ENCODE results near the gene PRKCB. TPM values are rescaled to one million over a fixed set of nuclear protein-coding genes. Genes with fewer than 3 reads are reported as not detected.

The PRKCB gene
- total RNA-seq, 1 experiment from 2014 or later, result 0.89 TPM

GRCh38 chr16:24002619-24003018 is 166.8 kb downstream of the PRKCB start (continued):
- TF ChIP-seq TCF7L2 (IDR thresholded peaks at IDR 0.05; ENCODE audit: borderline replicate concordance, extremely low read depth, insufficient read depth, insufficient read length), result no peak
- TF ChIP-seq ZNF274 (IDR thresholded peaks at IDR 0.05; ENCODE audit: low read depth, low read length), result no peak
- no peak for TF ChIP-seq SRF (IDR thresholded peaks at IDR 0.05; ENCODE audit: low read depth)
- TF ChIP-seq CBX3 (IDR thresholded peaks at IDR 0.05; ENCODE audit: low read depth), result no peak
- TF ChIP-seq ZBTB33 (IDR thresholded peaks at IDR 0.05; ENCODE audit: extremely low read depth, insufficient replicate concordance, low read length), result no peak
- TF ChIP-seq SP1 (IDR thresholded peaks at IDR 0.05; ENCODE audit: low read depth), result no peak
- no peak for TF ChIP-seq JUND (IDR thresholded peaks at IDR 0.05)
- no peak for TF ChIP-seq MAX (IDR thresholded peaks at IDR 0.05)
- no peak for TF ChIP-seq SIN3A (IDR thresholded peaks at IDR 0.05; ENCODE audit: low read depth)
- no peak for TF ChIP-seq RAD21 (IDR thresholded peaks at IDR 0.05; ENCODE audit: low read depth)
- no peak for TF ChIP-seq POLR2AphosphoS5 (IDR thresholded peaks at IDR 0.05; ENCODE audit: low read depth, low read length)
- TF ChIP-seq EGR1 (IDR thresholded peaks at IDR 0.05; ENCODE audit: low read depth), result no peak

- Histone ChIP-seq H3K4me2 (ENCODE audit: low read length) (no peak overlapping the region), H3K4me1 (ENCODE audit: control insufficient read depth in 1 of 2, insufficient read depth in 2 of 2, low read length in 2 of 2) (no peaks in the 10 kb centered on the region), H4K20me1 (ENCODE audit: insufficient read depth) (no peaks in the 10 kb centered on the region), H3K79me2 (ENCODE audit: insufficient read depth, low read length) (no peaks in the 10 kb centered on the region), H3K9ac (ENCODE audit: low read length) (no peak overlapping the region), H3K9me3 (ENCODE audit: control insufficient read depth in 1 of 2, insufficient read depth in 1 of 2, low read depth in 1 of 2, low read length in 2 of 2) (no peaks in the 10 kb centered on the region), H3K9me2 (ENCODE audit: insufficient read depth) (no peaks in the 10 kb centered on the region), H3K4me3 (replicated peaks in 1 of 2; ENCODE audit: low read depth in 1 of 2, low read length in 2 of 2) (no peak overlapping the region), H3K36me3 (ENCODE audit: control insufficient read depth in 1 of 2, insufficient read depth in 2 of 2, low read length in 2 of 2) (no peaks in the 10 kb centered on the region), H3K27ac (ENCODE audit: low read depth, low read length) (no peak overlapping the region), H2AFZ (ENCODE audit: low read depth, low read length, poor library complexity, severe bottlenecking) (no peak overlapping the region), H3K27me3 (ENCODE audit: insufficient read depth, low read length) (peaks cover 40% of the 10 kb centered on the region)
- DNase-seq (ENCODE audit: low read depth, low spot score), result no peak
- ChIA-PET CTCF (interaction anchor here (0.6 to 1.8 kb wide), 2 partner anchors 10 to 467 kb away, joined by 3 to 5 read pairs; no protein-coding TSS in a partner anchor), RAD21 (ENCODE audit: low non-redundant PET in 1 of 2, low total read pairs in 2 of 2, uncharacterized antibody in 2 of 2, unreplicated experiment in 2 of 2) (no interaction called here), POLR2A (no interaction called here)
- ATAC-seq, result no peak
- intact Hi-C loops (cut with micrococcal nuclease), result no loop called here
- no TSS peak for BruUV-seq (replicated peaks)
- TF ChIP-seq CTCF (IDR thresholded peaks at IDR 0.05 in 2 of 3, conservative IDR thresholded peaks at IDR 0.05 in 1 of 3; ENCODE audit: borderline replicate concordance in 1 of 3, insufficient read depth in 1 of 3, low read depth in 2 of 3, low read length in 2 of 3) (no peak), ZBTB33 (IDR thresholded peaks at IDR 0.05; ENCODE audit: extremely low read depth, insufficient replicate concordance, low read length) (no peak), ELF1 (IDR thresholded peaks at IDR 0.05; ENCODE audit: borderline replicate concordance, low read depth) (no peak), POLR2AphosphoS5 (IDR thresholded peaks at IDR 0.05; ENCODE audit: low read depth, low read length) (no peak), ZFX (IDR thresholded peaks at IDR 0.05) (no peak), EZH2phosphoT487 (IDR thresholded peaks at IDR 0.05; ENCODE audit: borderline replicate concordance) (no peak), ATF3 (IDR thresholded peaks at IDR 0.05) (no peak), SIN3A (IDR thresholded peaks at IDR 0.05; ENCODE audit: low read depth) (no peak), POLR2A (IDR thresholded peaks at IDR 0.05; ENCODE audit: borderline replicate concordance, extremely low read depth, insufficient read depth, insufficient read length) (no peak), MAX (IDR thresholded peaks at IDR 0.05) (no peak), FOSL1 (IDR thresholded peaks at IDR 0.05; ENCODE audit: low read depth) (no peak), EZH2 (IDR thresholded peaks at IDR 0.05) (no peak), SP1 (IDR thresholded peaks at IDR 0.05; ENCODE audit: low read depth) (no peak), SRF (IDR thresholded peaks at IDR 0.05; ENCODE audit: low read depth) (no peak)
Observed at GRCh38 chr16:24005577-24005976, 169.8 kb downstream of the PRKCB start.

Data from HCT116 (cell line).